HG03196 (cell line): ENCODE results near the gene UTF1.

Experiments used
- ATAC-seq: cut with Tn5 transposase; IDR thresholded peaks from one replicate; pipeline ENCODE4 v1.9.1; 2021; ENCODE audit not compliant: unreplicated experiment

Gene UTF1

GRCh38 chr10:133230044-133230361, at the start of gene UTF1:
TSS of gene UTF1 (plus strand) at chr10:133230217. CDS start at chr10:133230289, 72 bp downstream.
- no peak for ATAC-seq

GRCh38 chr10:133180965-133181639, 48.9 kb upstream of the UTF1 start:
- ATAC-seq = no peak

- no peak for ATAC-seq
These were observed 47.8 kb upstream of the UTF1 start for GRCh38 chr10:133182190-133182589.

- no peak for ATAC-seq
These were observed 47.0 kb upstream of the UTF1 start for GRCh38 chr10:133182791-133183645.

- ATAC-seq = no peak
These were observed 46.2 kb upstream of the UTF1 start for GRCh38 chr10:133183646-133184378.

- no peak for ATAC-seq
These were observed 45.3 kb upstream of the UTF1 start for GRCh38 chr10:133184591-133185244.

- no peak for ATAC-seq
These were observed 44.6 kb upstream of the UTF1 start for GRCh38 chr10:133185421-133185820.

GRCh38 chr10:133185916-133186315, 44.1 kb upstream of the UTF1 start:
- no peak for ATAC-seq

- no peak for ATAC-seq
These were observed 43.5 kb upstream of the UTF1 start for GRCh38 chr10:133186416-133187090.

- no peak for ATAC-seq
These were observed 42.7 kb upstream of the UTF1 start for GRCh38 chr10:133187091-133187905.

- no peak for ATAC-seq
These were observed 41.9 kb upstream of the UTF1 start for GRCh38 chr10:133187906-133188681.

- ATAC-seq = no peak
These were observed 40.8 kb upstream of the UTF1 start for GRCh38 chr10:133189256-133189655.

GRCh38 chr10:133189726-133190125, 40.3 kb upstream of the UTF1 start:
- ATAC-seq = no peak

GRCh38 chr10:133190225-133190624, 39.8 kb upstream of the UTF1 start:
- ATAC-seq = no peak

GRCh38 chr10:133191651-133192050, 38.4 kb upstream of the UTF1 start:
- no peak for ATAC-seq

GRCh38 chr10:133194151-133194550, 35.9 kb upstream of the UTF1 start:
- no peak for ATAC-seq

- ATAC-seq = no peak
These were observed 34.9 kb upstream of the UTF1 start for GRCh38 chr10:133195096-133195495.

- no peak for ATAC-seq
These were observed 34.4 kb upstream of the UTF1 start for GRCh38 chr10:133195611-133196010.
